H1 (cell line): Measurements from ENCODE around the gene HSF2. TPM values are rescaled to one million over a fixed set of nuclear protein-coding genes. Genes with fewer than 3 reads are reported as not detected.

Source experiments
- CTCF ChIA-PET: fragments of 300-600 bp; sonication (Branson Sonifier 250); formaldehyde crosslinking; loops from one replicate; lab custom pipeline; 2021; ENCODE audit not compliant: partially characterized antibody; lab: Charles Lee
- POLR2A ChIA-PET: fragments of 300-600 bp; sonication (Branson Sonifier 250); formaldehyde crosslinking; loops from one replicate; lab custom pipeline; 2021; ENCODE audit warnings: inconsistent platforms; ENCODE audit not compliant: partially characterized antibody; lab: Charles Lee
- DNase-seq, 2 experiments: peaks; one replicate each; pipeline versions ENCODE4 v3.0.0 to v3.0.0-alpha.2; 2010 to 2022; ENCODE audit warnings: low spot score in 2 of 2, low read depth in 1 of 2, mixed read lengths in 1 of 2
- FAIRE-seq: peaks from 2 replicates; lab custom pipeline; 2011; peaks lifted over from hg19 to GRCh38; lab: Jason Lieb, UNC
- H2AFZ ChIP-seq: 2 replicates; pipeline ENCODE4 v1.8.1; 2012; ENCODE audit warnings: low read length, inconsistent platforms
- H2AK5ac ChIP-seq: 2 replicates; pipeline ENCODE4 v1.6.1; 2013; ENCODE audit warnings: low read depth, low read length
- H2BK120ac ChIP-seq: replicated peaks from 2 replicates; pipeline ENCODE3; 2013; ENCODE audit warnings: low read depth, low read length, inconsistent platforms
- H2BK12ac ChIP-seq: 2 replicates; pipeline ENCODE4 v1.6.1; 2013; ENCODE audit warnings: low read depth, low read length
- H2BK15ac ChIP-seq: 2 replicates; pipeline ENCODE4 v1.6.1; 2013; ENCODE audit warnings: low read length
- H2BK20ac ChIP-seq: 2 replicates; pipeline ENCODE4 v1.6.1; 2013; ENCODE audit warnings: low read length
- H2BK5ac ChIP-seq: 2 replicates; pipeline ENCODE4 v1.6.1; 2013; ENCODE audit warnings: low read depth, low read length
- H3K14ac ChIP-seq: 2 replicates; pipeline ENCODE4 v1.6.1; 2013; ENCODE audit warnings: inconsistent platforms; ENCODE audit not compliant: insufficient read length
- H3K18ac ChIP-seq: 2 replicates; pipeline ENCODE4 v1.6.1; 2013; ENCODE audit warnings: low read length; ENCODE audit errors: extremely low read depth
- H3K23ac ChIP-seq: 2 replicates; pipeline ENCODE4 v1.6.1; 2013; ENCODE audit warnings: inconsistent platforms; ENCODE audit not compliant: insufficient read length
- H3K23me2 ChIP-seq: 2 replicates; pipeline ENCODE4 v1.6.1; 2013; ENCODE audit warnings: low read depth, low read length
- H3K27ac ChIP-seq: 2 replicates; pipeline ENCODE4 v1.6.1; 2011; ENCODE audit warnings: low read depth, low read length, inconsistent platforms
- H3K27me3 ChIP-seq, 4 experiments: replicated peaks in 1 of 4; 1 replicate in 1 of 4; 2 replicates in 3 of 4; pipeline versions ENCODE4 v1.6.1 to v1.8.1; 2011 to 2013; ENCODE audit warnings: low read length in 3 of 4, mild to moderate bottlenecking in 3 of 4, inconsistent platforms in 2 of 4, mixed read lengths in 2 of 4, moderate library complexity in 1 of 4; ENCODE audit not compliant: control insufficient read depth in 3 of 4, insufficient read depth in 3 of 4; ENCODE audit errors: extremely low read depth in 1 of 4
- H3K36me3 ChIP-seq, 4 experiments: 2 replicates each; pipeline versions ENCODE4 v1.6.1 to v1.8.1; 2011 to 2013; ENCODE audit warnings: mild to moderate bottlenecking in 4 of 4, low read length in 3 of 4, moderate library complexity in 2 of 4, control low read depth in 1 of 4, inconsistent platforms in 1 of 4; ENCODE audit not compliant: insufficient read depth in 4 of 4, control insufficient read depth in 2 of 4
- H3K4ac ChIP-seq: replicated peaks from 2 replicates; pipeline ENCODE3; 2013; ENCODE audit warnings: low read length, low read depth, mixed read lengths, inconsistent platforms; ENCODE audit not compliant: insufficient read length
- H3K4me1 ChIP-seq, 4 experiments: replicated peaks in 1 of 4; 1 replicate in 1 of 4; 2 replicates in 3 of 4; pipeline versions ENCODE4 v1.6.1 to v1.8.1; 2011 to 2013; ENCODE audit warnings: low read length in 3 of 4, inconsistent platforms in 2 of 4, mixed read lengths in 1 of 4; ENCODE audit not compliant: insufficient read depth in 4 of 4, control insufficient read depth in 3 of 4
- H3K4me2 ChIP-seq, 2 experiments: 2 replicates each; pipeline versions ENCODE4 v1.6.1 to v1.8.1; 2011 to 2013; ENCODE audit warnings: low read depth in 2 of 2, low read length in 2 of 2, control low read depth in 1 of 2, inconsistent platforms in 1 of 2, mild to moderate bottlenecking in 1 of 2; ENCODE audit not compliant: insufficient read depth in 1 of 2
- H3K4me3 ChIP-seq, 4 experiments: fragments of 200-600, 300-600 bp in 1 of 4; sonication (generic), shearing (Covaris generic), sonication (Bioruptor Twin) in 1 of 4; 2 replicates each; pipeline versions ENCODE4 v1.5.1 to v1.8.1; 2011 to 2016; ENCODE audit warnings: low read length in 4 of 4, low read depth in 3 of 4, control low read depth in 2 of 4, inconsistent platforms in 2 of 4, mild to moderate bottlenecking in 2 of 4, mixed read lengths in 1 of 4, moderate library complexity in 1 of 4; ENCODE audit not compliant: insufficient read depth in 2 of 4; ENCODE audit errors: extremely low read depth in 1 of 4
- H3K56ac ChIP-seq: replicated peaks from 2 replicates; pipeline ENCODE3; 2013; ENCODE audit warnings: low read depth, mild to moderate bottlenecking, mixed read lengths, low read length, inconsistent platforms; ENCODE audit not compliant: insufficient read length
- H3K79me1 ChIP-seq: 2 replicates; pipeline ENCODE4 v1.6.1; 2013; ENCODE audit warnings: low read depth, low read length, control low read depth
- H3K79me2 ChIP-seq, 2 experiments: 2 replicates each; pipeline versions ENCODE4 v1.6.1 to v1.8.1; 2012 to 2013; ENCODE audit warnings: low read length in 2 of 2, mild to moderate bottlenecking in 2 of 2, inconsistent platforms in 1 of 2; ENCODE audit not compliant: insufficient read depth in 2 of 2, control insufficient read depth in 1 of 2
- H3K9ac ChIP-seq, 4 experiments: replicated peaks in 1 of 4; 1 replicate in 1 of 4; 2 replicates in 3 of 4; pipeline versions ENCODE4 v1.6.1 to v1.8.1; 2011 to 2013; ENCODE audit warnings: low read depth in 3 of 4, low read length in 3 of 4, control low read depth in 2 of 4, mild to moderate bottlenecking in 2 of 4, moderate library complexity in 2 of 4, inconsistent platforms in 1 of 4; ENCODE audit errors: extremely low read depth in 1 of 4
- H3K9me3 ChIP-seq, 2 experiments: 2 replicates each; pipeline versions ENCODE4 v1.6.1 to v1.8.1; 2012 to 2013; ENCODE audit warnings: mild to moderate bottlenecking in 2 of 2, moderate library complexity in 2 of 2, control low read depth in 1 of 2, inconsistent platforms in 1 of 2, low read depth in 1 of 2, low read length in 1 of 2, mixed read lengths in 1 of 2; ENCODE audit not compliant: insufficient read depth in 2 of 2
- H4K20me1 ChIP-seq, 2 experiments: replicated peaks in 1 of 2; 2 replicates each; pipeline versions ENCODE3 to v1.8.1; 2011 to 2013; ENCODE audit warnings: inconsistent platforms in 2 of 2, low read length in 2 of 2, mild to moderate bottlenecking in 1 of 2; ENCODE audit not compliant: insufficient read depth in 2 of 2, control insufficient read depth in 1 of 2
- H4K5ac ChIP-seq: 2 replicates; pipeline ENCODE4 v1.6.1; 2013; ENCODE audit warnings: low read length, low read depth, mixed read lengths, inconsistent platforms; ENCODE audit not compliant: insufficient read length
- H4K8ac ChIP-seq: 2 replicates; pipeline ENCODE4 v1.8.0; 2013; ENCODE audit warnings: mild to moderate bottlenecking, moderate library complexity, low read length, inconsistent platforms; ENCODE audit not compliant: insufficient read depth; ENCODE audit errors: extremely low read depth
- H4K91ac ChIP-seq: replicated peaks from 2 replicates; pipeline ENCODE3; 2013; ENCODE audit warnings: low read length, mixed read lengths, inconsistent platforms; ENCODE audit not compliant: insufficient read length
- BACH1 ChIP-seq: IDR thresholded peaks from 2 replicates; pipeline ENCODE4 v1.6.1; 2012; ENCODE audit warnings: low read length, improper control_type of control experiment
- BCL11A ChIP-seq, 2 experiments: IDR thresholded peaks; one replicate each; pipeline ENCODE4 v1.6.1; 2011; ENCODE audit warnings: low read depth in 2 of 2, low read length in 2 of 2, mild to moderate bottlenecking in 2 of 2
- CBX8 ChIP-seq: fragments of 300-800, 300-1000 bp; sonication (generic); IDR thresholded peaks from 2 replicates; pipeline ENCODE4 v1.7.1; 2016; ENCODE audit warnings: low read depth, low read length, borderline replicate concordance
- GTF2F1 ChIP-seq: IDR thresholded peaks from 2 replicates; pipeline ENCODE4 v1.6.1; 2012; ENCODE audit warnings: low read depth, low read length, improper control_type of control experiment, borderline replicate concordance
- HDAC6 ChIP-seq: IDR thresholded peaks from one replicate; pipeline ENCODE4 v1.7.1; 2012; ENCODE audit warnings: low read depth, mild to moderate bottlenecking, inconsistent platforms, low read length, moderate library complexity
- KDM4A ChIP-seq: IDR thresholded peaks from one replicate; pipeline ENCODE4 v1.7.1; 2012; ENCODE audit warnings: low read depth, mild to moderate bottlenecking, moderate library complexity, low read length, inconsistent platforms; ENCODE audit not compliant: severe bottlenecking
- RNF2 ChIP-seq: fragments of 200-900, 300-1000 bp; sonication (generic); IDR thresholded peaks from 2 replicates; pipeline ENCODE4 v1.7.1; 2016; ENCODE audit warnings: borderline replicate concordance, low read depth, mild to moderate bottlenecking, antibody characterized with exemption, low read length; ENCODE audit not compliant: poor library complexity, severe bottlenecking; ENCODE audit errors: missing control alignments
- RXRA ChIP-seq: IDR thresholded peaks from 2 replicates; pipeline ENCODE4 v1.6.1; 2011; ENCODE audit warnings: low read depth, mild to moderate bottlenecking, low read length, moderate library complexity; ENCODE audit not compliant: insufficient read depth
- SIRT6 ChIP-seq: IDR thresholded peaks from one replicate; pipeline ENCODE4 v1.7.1; 2012; ENCODE audit warnings: low read length, inconsistent platforms
- SRF ChIP-seq: IDR thresholded peaks from 2 replicates; pipeline ENCODE4 v1.6.1; 2011; ENCODE audit warnings: mild to moderate bottlenecking, low read depth, low read length, moderate library complexity
- TAF7 ChIP-seq: optimal IDR thresholded peaks from 2 replicates; pipeline ENCODE3; 2011; ENCODE audit warnings: low read depth, mild to moderate bottlenecking, inconsistent platforms, low read length, moderate library complexity, borderline replicate concordance
- USF2 ChIP-seq: IDR thresholded peaks from 2 replicates; pipeline ENCODE4 v1.6.1; 2011; ENCODE audit warnings: low read length, improper control_type of control experiment
- WGBS, 2 experiments: shearing (Covaris generic) in 1 of 2; methylation state at CpG; one replicate each; pipeline versions ENCODE4 v1.1.6 to v1.1.7; 2013 to 2015; ENCODE audit warnings: low lambda C conversion rate in 2 of 2, mixed read lengths in 2 of 2, inconsistent platforms in 1 of 2, low coverage in 1 of 2, missing lambda C conversion rate in 1 of 2; ENCODE audit not compliant: insufficient replicate concordance in 2 of 2, insufficient coverage in 1 of 2, insufficient read length in 1 of 2; ENCODE audit errors: extremely low coverage in 1 of 2, missing lambda C conversion rate in 1 of 2; 5-methylcytosine and 5-hydroxymethylcytosine counted together
- polyA plus RNA-seq, 7 experiments: library from polyadenylated mRNA; depleted of rRNA in 3 of 7; stranded (reverse) in 5 of 7; unstranded in 2 of 7; fragments of >200 nt in 5 of 7; fragments of 200-250 nt in 2 of 7; gene quantifications; 1 replicate in 5 of 7; 2 replicates in 1 of 7; 4 replicates in 1 of 7; pipeline versions ENCODE4 v1.2.1 to v1.2.3, GENCODE V29; 2011 to 2013; ENCODE audit warnings: missing spikeins in 2 of 7, mixed read lengths in 2 of 7
- total RNA-seq: library from RNA; stranded (reverse); fragmentation: NEBNext Ultra II Directional; extraction: Animal tissue kit (Norgen Biotek cat#: 25700); gene quantifications from 2 replicates; pipeline ENCODE4 v1.2.1, GENCODE V29; 2021

HSF2 gene
- total and polyA plus RNA-seq, 2 of the 8 experiments (the other 6 are each of a cell fraction or from before 2014, with no cell fraction given): 16.3 to 18.3 TPM

DNA sequence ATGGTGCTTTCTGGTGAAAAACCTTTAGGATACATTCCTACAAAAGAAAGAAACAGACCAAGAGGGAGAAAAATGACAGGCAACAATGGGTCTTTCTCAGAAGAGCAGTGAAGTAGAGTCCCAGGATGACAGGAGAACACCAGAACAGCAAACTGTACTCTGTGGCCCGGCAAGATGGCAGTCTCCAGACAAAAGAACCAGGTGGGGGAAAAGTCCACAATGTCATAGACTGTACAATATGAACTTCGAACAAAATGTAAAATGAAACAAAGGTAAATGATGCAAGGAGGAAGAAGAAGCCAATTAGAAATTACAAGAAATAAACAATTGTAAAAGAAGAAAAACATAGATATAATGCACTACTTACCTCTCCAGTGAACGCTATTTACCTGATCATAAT is 23.2 kb upstream of the HSF2 start:
- ChIA-PET POLR2A (no interaction called here), CTCF (no interaction called here)
- Histone ChIP-seq H2BK12ac (no peak overlapping the region), H2AK5ac (no peak overlapping the region), H4K20me1 (no peaks in the 10 kb centered on the region), H2AFZ (no peak overlapping the region), H3K4me3 (no peak overlapping the region), H3K4ac (no peak overlapping the region), H3K4me2 (no peak overlapping the region), H3K23ac (no peak overlapping the region), H4K8ac (no peak overlapping the region), H2BK15ac (no peak overlapping the region), H3K27me3 (no peaks in the 10 kb centered on the region), H3K56ac (no peak overlapping the region), H3K79me1 (no peaks in the 10 kb centered on the region), H3K27ac (no peak overlapping the region), H2BK120ac (no peak overlapping the region), H4K91ac (no peak overlapping the region), H3K9ac (no peak overlapping the region), H4K5ac (no peak overlapping the region), H3K4me1 (no peaks in the 10 kb centered on the region), H2BK5ac (no peak overlapping the region), H3K18ac (no peak overlapping the region), H3K79me2 (no peaks in the 10 kb centered on the region), H3K14ac (no peak overlapping the region), H2BK20ac (no peak overlapping the region), H3K23me2 (no peaks in the 10 kb centered on the region), H3K36me3 (no peaks in the 10 kb centered on the region), H3K9me3 (no peaks in the 10 kb centered on the region)
- DNase-seq (no peak), FAIRE-seq (no peak)
- 75% methylated on average over 3 of the region's 3 CpGs; no CpG with 5 or more reads in 1 of the 2 experiments for WGBS, 2 experiments
- TF ChIP-seq TAF7: no peak
- TF ChIP-seq SIRT6: no peak
- TF ChIP-seq GTF2F1: no peak
- no peak for TF ChIP-seq RNF2
- TF ChIP-seq CBX8: no peak
- TF ChIP-seq USF2: no peak
- no peak for TF ChIP-seq BCL11A (IDR thresholded peaks at IDR 0.05; ENCODE audit: low read depth in 2 of 2, low read length in 2 of 2)
- TF ChIP-seq RXRA: no peak
- TF ChIP-seq KDM4A: no peak
- no peak for TF ChIP-seq HDAC6
- no peak for TF ChIP-seq SRF
- TF ChIP-seq BACH1: no peak
